HG02610 (cell line): ENCODE data around the gene OBP2B.
"Not testable (repeated sequence)": the region's sequence is repeated elsewhere in the genome, so short reads cannot be mapped to it uniquely, and the experiment has no call there.

Experiments
- ATAC-seq: cut with Tn5 transposase; IDR thresholded peaks from one replicate; pipeline ENCODE4 v1.9.1; 2021; ENCODE audit warnings: mild to moderate bottlenecking, moderate library complexity; ENCODE audit not compliant: unreplicated experiment

OBP2B gene

DNA sequence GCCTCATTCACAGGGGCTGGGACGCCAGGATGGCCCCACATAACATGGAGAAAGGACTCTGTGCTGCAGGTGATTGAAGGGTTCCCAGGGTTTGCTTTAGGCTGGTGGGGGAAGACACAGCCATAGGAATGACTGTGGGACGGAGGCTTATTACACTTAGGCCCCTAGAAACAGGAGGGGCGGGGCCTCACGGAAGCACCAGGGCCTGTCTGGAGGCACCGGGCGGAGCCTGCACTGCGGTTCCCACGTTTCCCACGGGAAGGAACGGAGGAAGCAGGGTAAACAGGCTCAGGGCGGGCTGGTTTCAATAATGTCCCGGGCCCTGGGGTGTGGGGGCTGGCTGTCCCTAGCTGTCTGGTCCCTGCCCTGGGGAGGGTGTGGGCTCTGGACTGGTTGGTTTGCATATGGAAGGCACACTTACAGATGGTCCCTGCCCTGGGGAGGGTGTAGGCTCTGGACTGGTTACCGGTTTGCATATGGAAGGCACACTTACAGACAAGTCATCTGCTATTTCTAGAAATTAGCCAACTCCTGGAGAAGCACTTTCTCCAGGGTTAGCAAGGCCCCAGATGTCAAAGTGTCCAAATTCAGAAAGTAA lies 14.2 kb upstream of the OBP2B start:
- not testable (repeated sequence) for ATAC-seq

GRCh38 chr9:133221994-133222393 lies 12.9 kb upstream of the OBP2B start:
- not testable (repeated sequence) for ATAC-seq

DNA sequence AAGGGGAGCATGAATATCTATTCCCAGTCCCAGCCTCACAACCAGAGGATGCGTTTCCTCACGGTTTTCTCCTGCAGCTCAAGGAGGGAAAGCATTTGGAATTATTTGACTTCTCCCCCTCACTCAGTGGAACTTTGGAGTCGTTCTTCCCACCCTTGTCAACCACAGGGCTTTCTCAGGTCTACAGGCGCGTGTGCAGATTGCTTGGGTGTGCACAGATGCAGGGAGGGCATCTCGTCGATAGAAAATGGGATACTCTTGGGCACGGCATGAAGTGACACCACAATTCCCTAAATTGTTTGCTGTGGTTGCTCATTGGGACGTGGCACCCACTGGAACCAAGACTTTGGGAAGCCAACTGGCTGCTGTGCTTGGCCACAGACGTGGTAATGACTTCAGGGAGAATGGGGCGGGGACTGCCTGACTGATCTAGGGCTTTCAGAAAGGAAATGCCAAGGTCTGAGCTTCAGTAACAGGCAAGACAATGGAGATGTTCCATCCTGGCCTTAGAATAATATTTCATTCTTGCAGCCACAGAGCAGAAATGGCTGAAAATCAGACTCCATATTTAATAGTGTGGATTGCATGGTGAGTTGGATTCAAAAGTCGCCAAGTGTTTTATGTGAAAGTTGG lies 12.2 kb upstream of the OBP2B start:
- ATAC-seq: no peak

GRCh38 chr9:133218049-133218975 lies 9.3 kb upstream of the OBP2B start:
- not testable (repeated sequence) for ATAC-seq

DNA sequence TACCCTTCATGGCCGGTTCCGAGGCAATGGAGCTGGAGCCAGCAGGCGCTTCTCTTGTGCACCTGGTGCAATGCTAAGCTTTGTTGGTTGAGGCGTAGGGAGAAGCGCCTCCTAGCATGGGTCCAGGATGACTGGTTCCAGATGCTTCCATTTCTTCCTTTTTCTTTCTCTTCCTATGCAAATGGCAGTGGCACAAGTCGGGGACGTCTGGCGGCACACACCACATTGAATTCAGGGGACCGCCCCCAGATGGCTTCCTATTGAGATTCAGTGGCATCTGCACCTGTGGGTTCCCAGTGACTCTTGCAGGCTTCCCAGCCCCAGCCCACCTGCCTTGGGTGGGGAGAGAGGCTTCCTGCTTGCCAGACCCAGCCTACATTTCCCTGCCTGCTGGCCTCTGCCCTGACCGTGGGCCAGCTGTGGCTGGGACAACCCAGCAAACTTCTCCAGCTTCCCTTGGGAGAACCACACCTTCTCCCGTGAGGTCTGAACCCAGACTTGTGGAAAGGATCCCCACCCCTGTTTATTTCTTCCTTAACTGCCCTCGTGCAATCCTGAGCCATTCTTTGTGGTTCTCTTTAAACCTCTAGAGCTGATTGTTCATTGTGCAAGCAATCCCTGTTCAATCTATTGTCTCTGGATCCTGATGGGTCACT lies 8.4 kb upstream of the OBP2B start:
- not testable (repeated sequence) for ATAC-seq

- not testable (repeated sequence) for ATAC-seq
These were observed 5.2 kb upstream of the OBP2B start for GRCh38 chr9:133214276-133214675.

DNA sequence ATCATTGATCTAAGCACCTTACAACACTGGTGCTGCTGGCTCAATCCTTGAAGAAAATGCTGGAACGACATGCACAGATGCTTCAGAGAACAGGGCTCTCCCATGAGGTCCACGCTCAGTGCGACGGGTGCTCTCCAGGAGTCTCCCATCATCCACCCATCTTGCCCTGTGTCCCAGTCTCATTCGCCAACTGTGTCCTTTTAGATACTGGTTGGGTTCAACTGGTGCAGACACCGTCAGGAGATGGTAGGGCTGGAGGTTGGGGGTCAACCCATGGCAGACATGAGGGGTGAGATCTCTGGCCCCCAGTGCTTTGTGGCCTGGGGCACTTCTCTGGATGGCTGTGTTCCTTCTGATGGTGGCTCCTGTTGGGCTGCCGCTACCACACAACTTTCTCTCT lies 1.6 kb upstream of the OBP2B start:
- ATAC-seq: no peak

DNA sequence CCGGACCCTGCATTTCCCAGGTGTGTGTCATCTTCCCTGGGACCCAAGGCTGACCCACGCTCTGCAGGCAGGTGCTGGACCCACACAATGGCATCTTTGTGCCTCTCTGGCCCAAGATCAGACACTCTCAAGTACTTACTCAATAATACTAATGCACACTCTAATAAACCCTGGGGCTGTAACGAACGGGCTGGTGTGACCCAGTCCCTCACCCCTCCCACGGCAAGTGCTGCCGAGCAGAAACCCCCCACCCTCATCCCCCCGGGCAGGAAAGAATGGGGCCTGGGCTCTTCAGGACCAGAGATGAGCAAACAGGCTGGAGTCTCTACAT lies 1.1 kb upstream of the OBP2B start:
- no peak for ATAC-seq

DNA sequence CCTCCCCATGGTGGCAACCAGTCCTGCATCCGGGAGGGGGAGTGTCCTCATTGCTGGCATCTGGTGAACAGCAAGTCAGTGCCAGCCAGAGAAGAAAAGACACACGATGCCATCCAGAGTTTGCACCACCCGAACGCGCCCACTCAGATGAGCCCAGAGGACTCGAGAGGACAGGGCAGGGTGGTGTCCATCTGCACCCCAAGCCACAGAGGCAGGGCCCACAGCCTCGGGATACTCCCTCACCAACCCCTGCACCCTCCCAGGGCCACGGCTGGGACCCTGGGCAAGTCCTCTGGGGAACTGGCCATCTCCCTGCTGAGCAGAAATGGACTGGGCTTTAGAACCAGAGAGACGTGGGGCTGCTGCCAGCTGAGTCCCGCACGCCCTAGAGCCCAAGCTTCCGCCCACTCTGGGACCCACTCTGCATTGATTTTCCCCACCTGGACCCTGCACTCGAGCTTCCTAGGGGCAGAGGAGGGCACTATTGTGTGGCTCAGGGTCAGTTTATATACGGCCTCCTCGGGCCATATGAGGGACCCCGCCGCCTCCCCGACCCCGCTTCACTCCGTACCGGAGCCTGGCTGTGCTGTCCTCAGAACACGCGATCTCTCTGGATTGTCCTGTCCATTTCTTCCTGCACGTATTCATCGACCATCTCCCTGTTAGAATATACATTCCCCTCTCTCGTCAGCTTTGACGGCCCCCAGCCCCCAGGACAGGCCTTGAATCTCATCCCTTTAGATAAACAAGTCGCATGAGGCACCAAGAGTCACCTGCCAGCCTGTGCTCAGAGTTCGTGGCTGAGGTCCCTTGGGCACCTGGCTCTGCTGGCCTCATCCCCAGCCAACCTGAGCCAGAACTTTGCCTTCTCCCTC lies 514 bp upstream of the OBP2B start:
- ATAC-seq: not testable (repeated sequence)

DNA sequence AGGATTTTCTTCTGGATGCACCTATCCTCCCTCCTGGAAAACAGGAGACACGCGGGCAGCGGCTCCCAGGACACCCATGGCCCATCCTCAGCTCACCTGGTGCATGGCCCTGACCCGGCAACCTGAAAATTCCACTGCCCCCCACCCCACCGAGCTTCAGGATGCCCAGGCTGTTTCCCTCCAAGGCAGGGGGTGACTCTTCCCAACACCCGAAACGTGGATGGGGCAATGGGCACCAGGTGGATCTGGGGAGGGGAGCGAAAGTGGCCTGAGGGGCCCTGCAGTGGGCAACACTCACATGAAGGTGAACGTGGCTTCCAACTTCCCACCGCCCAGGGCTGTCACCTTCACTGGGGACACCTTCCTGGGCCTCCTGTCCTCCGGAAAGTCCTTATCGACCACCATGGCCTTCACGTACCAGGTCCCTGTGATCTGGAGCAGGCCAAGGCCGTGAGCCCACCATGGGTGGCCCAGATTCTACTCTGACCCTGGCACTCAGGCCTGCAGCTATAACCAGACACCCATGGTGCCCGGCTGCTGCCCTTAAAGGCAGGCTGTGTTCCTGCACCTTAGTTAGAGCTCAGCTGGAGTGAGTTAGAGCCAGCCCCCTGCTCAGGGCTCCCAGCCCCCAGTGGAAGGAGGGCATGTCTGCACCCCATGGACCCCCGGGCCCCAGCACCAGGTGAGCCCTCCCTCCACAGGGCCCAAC lies 725 bp downstream of the OBP2B start:
- ATAC-seq: not testable (repeated sequence)

GRCh38 chr9:133207540-133208170 lies 1.4 kb downstream of the OBP2B start:
- no peak for ATAC-seq

GRCh38 chr9:133207021-133207531 lies 2.0 kb downstream of the OBP2B start:
- ATAC-seq: no peak

- ATAC-seq: no peak
These were observed 2.8 kb downstream of the OBP2B start for GRCh38 chr9:133205996-133206931.

GRCh38 chr9:133205481-133205887 lies 3.6 kb downstream of the OBP2B start:
- ATAC-seq: not testable (repeated sequence)

GRCh38 chr9:133204993-133205336 lies 4.1 kb downstream of the OBP2B start:
- ATAC-seq: no peak

- no peak for ATAC-seq
These were observed 4.6 kb downstream of the OBP2B start for GRCh38 chr9:133204335-133204992.

DNA sequence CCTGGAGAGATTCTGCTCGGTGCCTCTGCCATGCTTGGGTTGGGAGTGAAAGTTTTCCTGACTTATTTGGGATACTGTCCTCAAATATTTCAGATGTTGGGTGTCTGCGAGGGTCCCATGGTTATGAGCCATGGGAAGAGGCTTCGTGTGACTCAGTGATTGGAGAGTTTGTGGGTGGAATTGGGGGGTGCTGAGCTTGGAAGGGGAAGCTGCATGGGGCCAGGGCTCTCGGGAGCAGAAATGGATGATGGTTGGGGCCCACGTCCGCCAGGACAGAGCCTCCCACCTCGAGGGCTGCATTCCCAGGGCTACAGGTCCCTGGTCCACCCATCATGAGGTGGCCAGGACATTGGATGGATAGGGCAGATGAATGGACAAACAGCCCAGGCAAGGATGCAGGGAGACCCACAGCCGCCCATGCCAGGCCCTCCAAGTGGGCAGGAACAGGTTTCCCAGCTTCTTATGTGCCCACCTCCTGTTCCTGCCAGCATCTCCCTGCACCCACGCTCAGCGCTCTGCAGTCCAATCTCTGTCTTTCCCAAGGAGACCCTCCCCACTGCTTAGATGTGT lies 5.5 kb downstream of the OBP2B start:
- ATAC-seq: no peak
